ENCODE results near the gene CACNA1H.

CACNA1H gene

GRCh38 chr16:1149101-1149636, 3.7 kb upstream of the CACNA1H start:
- Histone ChIP-seq H3K4me3 (ENCODE audit: low read depth in 1 of 2, low read length in 1 of 2) (no peak overlapping the region), H3K36me3 (no peaks in the 10 kb centered on the region), H3K4me1 (ENCODE audit: control insufficient read depth in 1 of 2, insufficient read depth in 1 of 2, low read depth in 1 of 2, low read length in 1 of 2) (no peaks in the 10 kb centered on the region), H3K27me3 (peaks cover 64% of the 10 kb centered on the region), H3K27ac (no peak overlapping the region), H3K9me3 (no peaks in the 10 kb centered on the region)
- no peak for TF ChIP-seq CTCF (IDR thresholded peaks at IDR 0.05)

DNA sequence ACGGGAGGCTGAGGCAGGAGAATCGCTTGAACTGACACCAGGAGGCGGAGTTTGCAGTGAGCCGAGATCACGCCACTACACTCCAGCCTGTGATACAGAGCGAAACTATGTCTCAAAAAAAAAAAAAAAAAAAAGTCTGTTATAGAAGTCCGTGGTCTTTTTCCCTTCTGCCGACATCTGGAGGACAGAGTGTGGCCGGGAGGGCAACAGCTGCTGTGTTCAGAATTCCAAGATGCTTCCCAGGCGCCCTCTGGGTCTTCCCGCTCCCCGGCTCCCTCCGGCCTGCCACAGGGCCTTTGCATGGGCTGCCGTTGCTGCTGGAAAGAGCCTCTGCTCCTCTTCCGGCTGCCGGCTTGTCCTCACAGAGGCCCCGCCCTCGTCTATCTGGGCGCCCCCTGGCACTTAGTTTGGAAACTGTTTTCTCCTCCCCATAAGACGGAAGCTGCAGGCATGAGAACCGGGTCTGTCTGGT, 2.4 kb upstream of the CACNA1H start:
- H3K27ac ChIP-seq: no peak overlapping the region
- no peak overlapping the region for H3K4me3 ChIP-seq (ENCODE audit: low read depth in 1 of 2, low read length in 1 of 2)
- no peaks in the 10 kb centered on the region for H3K4me1 ChIP-seq (ENCODE audit: control insufficient read depth in 1 of 2, insufficient read depth in 1 of 2, low read depth in 1 of 2, low read length in 1 of 2)
- no peaks in the 10 kb centered on the region for H3K9me3 ChIP-seq
- no peaks in the 10 kb centered on the region for H3K36me3 ChIP-seq
- H3K27me3 ChIP-seq: peaks cover 68% of the 10 kb centered on the region
- no peak for TF ChIP-seq CTCF (IDR thresholded peaks at IDR 0.05)

DNA sequence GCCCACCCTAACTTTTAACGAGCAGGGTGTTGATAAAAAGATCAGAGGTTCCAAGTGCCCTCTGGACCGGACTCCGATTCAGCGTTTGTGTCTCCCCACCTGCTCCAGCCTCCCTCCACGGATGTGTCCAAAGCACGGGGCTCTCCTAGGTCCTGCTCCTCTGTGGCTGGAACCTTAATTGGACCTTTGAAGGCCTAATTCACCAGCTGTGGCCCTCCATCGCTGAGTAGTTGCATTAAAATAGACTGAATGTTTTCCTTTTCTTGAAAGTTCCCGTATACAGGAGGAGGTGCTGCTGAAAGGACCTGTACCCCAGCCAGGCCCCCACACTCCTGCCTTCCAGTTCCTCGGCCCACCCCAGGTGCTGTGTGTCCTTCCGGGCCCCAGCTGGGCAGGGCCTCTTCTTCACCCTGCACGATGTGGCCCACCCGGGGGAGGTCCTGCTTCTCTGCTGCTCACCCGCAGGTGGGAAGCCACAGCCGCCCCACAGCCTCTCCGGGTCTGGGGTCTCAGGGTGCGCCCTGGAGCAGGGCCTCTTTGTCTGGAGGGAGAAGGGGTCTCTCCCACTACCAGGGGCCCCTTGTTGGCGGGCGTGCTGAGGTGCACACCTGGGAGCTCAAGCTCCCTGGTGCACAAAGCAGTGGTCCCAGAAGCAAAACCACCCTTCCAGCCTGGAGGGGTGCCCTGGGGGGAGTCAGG, 1.3 kb upstream of the CACNA1H start:
- Histone ChIP-seq H3K4me1 (ENCODE audit: control insufficient read depth in 1 of 2, insufficient read depth in 1 of 2, low read depth in 1 of 2, low read length in 1 of 2) (no peaks in the 10 kb centered on the region), H3K27ac (no peak overlapping the region), H3K36me3 (no peaks in the 10 kb centered on the region), H3K27me3 (peaks cover 74% of the 10 kb centered on the region), H3K4me3 (ENCODE audit: low read depth in 1 of 2, low read length in 1 of 2) (no peak overlapping the region), H3K9me3 (no peaks in the 10 kb centered on the region)
- no peak for TF ChIP-seq CTCF (IDR thresholded peaks at IDR 0.05)

- H3K27me3 ChIP-seq: peaks cover 79% of the 10 kb centered on the region
- H3K36me3 ChIP-seq: no peaks in the 10 kb centered on the region
- H3K4me1 ChIP-seq (ENCODE audit: control insufficient read depth in 1 of 2, insufficient read depth in 1 of 2, low read depth in 1 of 2, low read length in 1 of 2): no peaks in the 10 kb centered on the region
- H3K4me3 ChIP-seq (ENCODE audit: low read depth in 1 of 2, low read length in 1 of 2): no peak overlapping the region
- no peaks in the 10 kb centered on the region for H3K9me3 ChIP-seq
- TF ChIP-seq CTCF (IDR thresholded peaks at IDR 0.05): no peak
- no peak overlapping the region for H3K27ac ChIP-seq
These were observed 725 bp upstream of the CACNA1H start for GRCh38 chr16:1152123-1152638.

DNA sequence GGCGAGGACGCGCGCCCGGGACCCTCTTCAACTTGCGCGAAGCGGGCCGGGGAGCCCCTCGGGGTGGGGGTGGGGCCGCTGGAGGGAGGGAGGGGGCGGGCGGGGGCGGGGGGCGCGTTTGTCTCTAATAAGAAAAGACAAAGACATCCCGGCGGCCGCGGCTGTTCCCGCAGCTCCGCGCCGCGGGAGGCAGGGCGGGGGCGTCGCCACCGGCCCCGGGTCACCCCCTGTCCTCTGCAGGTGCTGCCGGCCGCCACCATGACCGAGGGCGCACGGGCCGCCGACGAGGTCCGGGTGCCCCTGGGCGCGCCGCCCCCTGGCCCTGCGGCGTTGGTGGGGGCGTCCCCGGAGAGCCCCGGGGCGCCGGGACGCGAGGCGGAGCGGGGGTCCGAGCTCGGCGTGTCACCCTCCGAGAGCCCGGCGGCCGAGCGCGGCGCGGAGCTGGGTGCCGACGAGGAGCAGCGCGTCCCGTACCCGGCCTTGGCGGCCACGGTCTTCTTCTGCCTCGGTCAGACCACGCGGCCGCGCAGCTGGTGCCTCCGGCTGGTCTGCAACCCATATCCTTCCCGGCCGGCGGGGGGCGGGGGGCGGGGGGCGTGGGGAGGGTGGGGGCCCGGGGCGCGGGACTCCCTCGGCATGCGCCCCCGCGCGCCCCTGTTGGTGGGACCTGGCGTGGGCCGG, 714 bp downstream of the CACNA1H start:
- Histone ChIP-seq H3K36me3 (no peaks in the 10 kb centered on the region), H3K4me3 (ENCODE audit: low read depth in 1 of 2, low read length in 1 of 2) (no peak overlapping the region), H3K4me1 (ENCODE audit: control insufficient read depth in 1 of 2, insufficient read depth in 1 of 2, low read depth in 1 of 2, low read length in 1 of 2) (no peaks in the 10 kb centered on the region), H3K27ac (no peak overlapping the region), H3K27me3 (peaks cover 93% of the 10 kb centered on the region), H3K9me3 (no peaks in the 10 kb centered on the region)
- no peak for TF ChIP-seq CTCF (IDR thresholded peaks at IDR 0.05)

All from neutrophil (primary cell).